Measurements from ENCODE around the gene ATXN2. TPM values are rescaled to one million over a fixed set of nuclear protein-coding genes. Genes with fewer than 3 reads are reported as not detected.

ATXN2 gene
- 55.2 TPM for total RNA-seq

DNA sequence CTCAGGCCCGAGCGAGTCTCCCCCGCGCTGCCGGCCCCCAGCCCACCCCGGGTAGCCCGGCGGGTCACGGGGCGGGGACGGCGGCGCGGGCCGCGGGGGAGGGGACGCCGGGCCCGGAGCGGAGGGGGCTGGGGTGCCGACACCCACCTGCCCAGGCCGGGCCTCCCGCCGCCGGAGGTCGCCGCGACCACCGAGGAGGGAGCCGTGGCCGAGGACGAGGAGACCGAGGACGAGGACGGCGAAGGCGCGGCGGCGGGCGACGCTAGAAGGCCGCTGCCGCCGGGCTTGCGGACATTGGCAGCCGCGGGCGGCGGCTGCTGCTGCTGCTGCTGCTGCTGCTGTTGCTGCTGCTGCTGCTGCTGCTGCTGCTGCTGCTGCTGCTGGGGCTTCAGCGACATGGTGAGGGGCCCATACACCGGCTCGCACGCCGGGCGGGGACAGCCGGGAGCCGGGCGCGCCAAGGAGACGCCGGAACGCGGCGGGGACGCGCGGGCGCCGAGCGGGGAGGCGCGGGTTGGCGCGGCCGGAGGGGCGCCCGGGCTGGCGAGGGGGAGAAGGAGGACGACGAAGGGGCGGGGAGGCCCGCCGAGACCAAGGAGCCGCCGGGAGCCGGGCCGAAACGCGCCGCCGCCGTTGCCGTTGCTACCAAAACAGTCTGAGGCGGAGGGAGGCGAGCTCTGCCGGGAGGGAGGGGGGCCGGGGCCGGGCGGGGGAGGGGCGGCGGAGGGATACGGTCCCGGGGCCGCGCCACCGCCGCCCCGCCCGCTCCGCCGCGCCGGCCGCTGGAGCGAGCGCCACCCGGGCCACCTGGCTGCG, at the start of gene ATXN2:
TSS of gene ATXN2 (minus strand) at position 679 of the 816 bp plus-strand sequence. CDS start at position 398, 281 bp downstream.

GRCh38 chr12:111405859-111406473, 193.1 kb downstream of the ATXN2 start, which contains the start of gene SH2B3:
Gene SH2B3, plus strand, starts transcription at chr12:111405923. Its CDS starts 12,223 bp downstream, at chr12:111418146.

Small RNA genes lying within 50 kb of the gene (small RNA-seq; reads per million reads assigned to genes)
- not detected for gene RF00066 (ENCODE audit: low replicate concordance)

Other genes starting within 250 kb of the ATXN2 start
- 9.8 TPM for gene PHETA1, start 230.2 kb downstream of the ATXN2 start, total RNA-seq
- 21.3 TPM for gene SH2B3, start 193.4 kb downstream of the ATXN2 start, total RNA-seq
- 13.8 TPM for gene BRAP, start 86.6 kb upstream of the ATXN2 start, total RNA-seq
- 42.6 TPM for gene ACAD10, start 86.7 kb upstream of the ATXN2 start, total RNA-seq
- 56.5 TPM for gene ALDH2, start 167.6 kb upstream of the ATXN2 start, total RNA-seq
- gene MAPKAPK5, start 242.9 kb upstream of the ATXN2 start, total RNA-seq = 43.6 TPM

Data from metanephros (tissue), 2 donors.